H4 (cell line): ENCODE results near the gene LASP1NB.
"Not testable (repeated sequence)": the region's sequence is repeated elsewhere in the genome, so short reads cannot be mapped to it uniquely, and the experiment has no call there.

Source experiments
- DNase-seq: peaks from one replicate; pipeline ENCODE4 v3.0.0-alpha.2; 2015; ENCODE audit warnings: low spot score

The LASP1NB gene

DNA sequence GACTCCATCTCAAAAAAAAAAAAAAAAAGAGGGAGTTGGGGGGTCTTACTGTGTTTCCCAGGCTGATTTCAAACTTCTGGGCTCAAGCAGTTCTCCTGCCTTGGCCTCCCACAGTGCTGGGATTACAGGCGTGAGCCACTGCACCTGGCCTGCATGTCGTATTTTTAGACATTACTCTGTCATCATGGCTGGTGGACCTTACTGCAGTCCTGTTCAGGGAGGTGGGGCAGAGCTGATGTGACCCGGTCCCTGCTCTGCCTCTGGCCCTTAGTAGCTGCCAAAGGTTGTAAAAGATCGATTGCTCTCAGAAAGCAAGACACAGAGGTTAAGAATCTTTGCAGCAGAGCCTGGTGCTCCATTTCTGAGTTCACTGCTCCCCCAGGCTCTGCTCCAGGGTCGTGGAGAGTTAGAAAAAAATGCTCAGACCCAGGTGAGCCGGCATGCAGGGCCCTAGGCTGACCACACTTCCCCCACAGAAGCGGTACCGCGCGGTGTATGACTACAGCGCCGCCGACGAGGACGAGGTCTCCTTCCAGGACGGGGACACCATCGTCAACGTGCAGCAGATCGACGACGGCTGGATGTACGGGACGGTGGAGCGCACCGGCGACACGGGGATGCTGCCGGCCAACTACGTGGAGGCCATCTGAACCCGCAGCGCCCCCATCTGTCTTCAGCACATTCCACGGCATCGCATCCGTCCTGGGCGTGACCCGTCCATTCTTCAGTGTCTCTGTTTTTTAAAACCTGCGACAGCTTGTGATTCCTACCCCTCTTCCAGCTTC lies 7.1 kb upstream of the LASP1NB start:
- no peak for DNase-seq

- DNase-seq, result no peak
Observed at GRCh38 chr17:38918916-38919315, 6.5 kb upstream of the LASP1NB start.

GRCh38 chr17:38919316-38920078 lies 5.9 kb upstream of the LASP1NB start:
- no peak for DNase-seq

GRCh38 chr17:38920374-38921291 lies 4.8 kb upstream of the LASP1NB start:
- no peak for DNase-seq

- no peak for DNase-seq
Observed at GRCh38 chr17:38921756-38922411, 3.5 kb upstream of the LASP1NB start.

DNA sequence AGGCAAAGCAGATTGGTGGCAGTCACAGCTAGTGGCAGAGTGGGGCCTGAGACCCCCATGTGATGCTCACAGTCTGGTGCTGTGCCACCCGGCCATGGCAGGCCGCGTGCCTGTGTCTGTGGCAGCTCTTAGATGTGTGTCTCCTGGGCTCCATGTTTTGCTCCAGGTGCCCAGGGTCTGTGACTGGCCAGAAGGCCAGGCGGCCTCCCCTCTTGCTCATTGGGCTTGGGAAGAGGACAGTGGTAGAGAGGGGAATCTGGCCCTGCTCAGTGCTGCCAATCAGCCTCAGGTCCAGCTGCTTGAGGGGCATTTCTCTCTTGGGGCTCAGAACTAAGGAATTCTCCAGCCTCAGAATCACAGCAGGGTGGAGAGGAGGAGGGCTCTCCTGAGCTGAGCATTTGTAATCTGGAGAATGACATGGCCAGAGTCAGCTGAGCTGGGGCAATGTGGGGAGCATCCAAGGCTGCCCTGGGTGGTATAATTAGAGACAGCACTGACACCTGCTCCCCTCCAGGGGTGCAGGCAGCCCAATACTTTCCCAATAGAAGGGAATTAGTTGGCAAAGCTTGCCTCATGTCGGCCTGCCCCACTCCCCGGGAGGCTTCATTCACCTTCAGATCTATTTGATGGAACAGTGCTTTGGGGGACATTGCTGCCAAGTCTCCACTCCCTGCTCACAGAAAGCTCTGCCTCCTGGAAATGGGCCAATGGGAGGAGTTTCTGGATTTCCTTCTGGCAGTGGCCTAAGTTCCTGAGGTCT lies 2.7 kb upstream of the LASP1NB start:
- no peak for DNase-seq

- no peak for DNase-seq
Observed at GRCh38 chr17:38926293-38927070, 1.1 kb downstream of the LASP1NB start.

DNA sequence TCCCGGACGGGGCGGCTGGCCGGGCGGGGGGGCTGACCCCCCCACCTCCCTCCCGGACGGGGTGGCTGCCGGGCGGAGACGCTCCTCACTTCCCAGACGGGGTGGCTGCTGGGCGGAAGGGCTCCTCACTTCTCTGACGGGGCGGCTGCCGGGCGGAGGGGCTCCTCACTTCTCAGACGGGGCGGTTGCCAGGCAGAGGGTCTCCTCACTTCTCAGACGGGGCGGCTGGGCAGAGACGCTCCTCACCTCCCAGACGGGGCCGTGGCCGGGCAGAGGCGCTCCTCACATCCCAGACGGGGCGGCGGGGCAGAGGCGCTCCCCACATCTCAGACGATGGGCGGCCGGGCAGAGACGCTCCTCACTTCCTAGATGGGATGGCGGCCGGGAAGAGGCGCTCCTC lies 5.4 kb downstream of the LASP1NB start:
- not testable (repeated sequence) for DNase-seq

GRCh38 chr17:38933962-38934361 lies 8.5 kb downstream of the LASP1NB start:
- not testable (repeated sequence) for DNase-seq

DNA sequence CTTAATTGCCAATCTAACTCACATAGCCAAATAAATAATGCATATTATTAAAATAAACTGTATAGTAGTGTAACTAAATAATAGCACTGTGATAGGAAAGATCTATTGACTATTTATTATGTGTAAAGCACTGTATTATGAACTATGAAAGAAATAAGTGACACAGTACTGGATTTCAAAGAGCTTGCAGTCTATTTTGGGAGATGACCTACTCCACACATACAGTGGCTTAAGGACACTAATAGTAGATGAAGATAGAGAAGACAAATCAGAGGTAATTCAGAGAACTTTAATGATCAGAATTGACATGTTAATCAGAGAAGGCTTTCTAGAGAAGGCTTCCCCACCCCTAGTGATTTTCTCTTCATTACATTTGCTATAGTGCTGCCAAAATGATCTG lies 14.6 kb downstream of the LASP1NB start:
- DNase-seq, result no peak

DNA sequence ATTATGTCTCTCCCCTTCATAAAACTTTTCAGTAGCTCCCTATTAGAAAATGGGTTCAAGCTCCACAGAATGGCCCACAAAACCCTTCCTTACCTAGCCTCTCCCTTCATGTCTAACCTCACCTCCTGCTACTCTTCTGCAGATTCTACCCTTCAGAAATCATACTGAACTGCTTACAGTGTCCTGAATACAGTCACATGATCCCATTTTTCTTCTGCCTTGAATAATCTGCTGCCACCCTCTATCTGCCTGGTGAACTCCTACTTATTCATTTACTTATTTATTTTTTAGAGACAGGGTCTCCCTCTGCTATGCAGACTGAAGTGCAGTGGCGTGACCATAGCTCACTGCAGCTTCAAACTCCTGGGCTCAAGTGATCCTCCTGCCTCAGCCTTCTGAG lies 15.0 kb downstream of the LASP1NB start:
- DNase-seq, result no peak

- no peak for DNase-seq
Observed at GRCh38 chr17:38942696-38943334, 17.4 kb downstream of the LASP1NB start.

DNA sequence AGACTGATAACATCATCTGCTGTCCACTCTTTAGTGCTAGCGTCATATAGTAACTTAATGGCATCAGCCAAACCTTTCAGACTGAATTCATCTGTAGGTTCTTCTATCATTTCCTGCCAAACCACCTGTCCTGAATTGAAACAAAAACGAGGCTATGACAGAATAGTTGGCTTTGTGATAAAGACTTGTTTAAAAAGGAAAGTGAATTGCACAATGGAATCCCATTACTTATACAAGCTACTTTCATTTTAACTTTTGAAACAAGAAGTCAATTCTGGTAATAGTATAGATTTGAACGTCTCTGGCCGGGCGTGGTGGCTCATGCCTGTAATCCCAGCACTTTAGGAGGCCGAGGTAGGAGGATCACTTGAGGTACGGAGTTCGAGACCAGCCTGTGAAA lies 18.2 kb downstream of the LASP1NB start:
- no peak for DNase-seq

DNA sequence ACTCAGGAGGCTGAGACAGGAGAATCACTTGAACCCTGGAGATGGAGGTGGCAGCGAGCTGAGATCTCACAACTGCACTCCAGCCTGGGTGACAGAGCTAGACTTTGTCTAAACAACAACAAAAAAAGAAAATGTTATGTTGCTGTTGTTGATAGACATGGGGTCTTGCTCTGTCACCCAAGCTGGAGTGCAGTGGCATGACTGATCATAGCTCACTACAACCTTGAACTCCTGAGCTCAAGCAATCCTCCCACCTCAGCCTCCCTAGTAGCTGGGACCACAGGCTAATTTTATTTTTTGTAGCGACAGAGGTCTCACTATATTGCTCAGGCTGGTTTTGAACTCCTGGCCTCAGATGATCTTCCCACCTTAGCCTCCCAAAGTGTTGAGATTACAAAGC lies 21.8 kb downstream of the LASP1NB start:
- DNase-seq, result no peak

- DNase-seq, result not testable (repeated sequence)
Observed at GRCh38 chr17:38953800-38954199, 28.4 kb downstream of the LASP1NB start.

- DNase-seq, result no peak
Observed at GRCh38 chr17:38958326-38958725, 32.9 kb downstream of the LASP1NB start.

DNA sequence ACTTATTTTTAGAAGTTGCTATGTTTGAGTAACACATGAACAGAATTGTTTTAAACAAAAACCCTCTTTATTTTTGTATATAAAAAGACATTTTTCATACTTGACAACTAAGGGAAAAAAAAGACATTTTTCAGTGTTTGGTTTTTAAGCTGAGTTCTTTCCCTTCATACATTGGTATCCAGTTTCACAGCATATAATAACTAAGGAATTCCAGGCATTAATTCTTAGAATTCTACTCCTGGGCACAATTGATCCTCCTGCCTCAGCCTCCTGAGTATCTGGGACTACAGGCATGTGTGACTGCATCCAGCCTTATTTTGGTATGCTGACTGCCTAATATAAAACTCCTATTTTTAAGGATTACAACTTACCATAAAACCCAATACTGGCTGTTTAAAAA lies 33.3 kb downstream of the LASP1NB start:
- DNase-seq, result no peak

DNA sequence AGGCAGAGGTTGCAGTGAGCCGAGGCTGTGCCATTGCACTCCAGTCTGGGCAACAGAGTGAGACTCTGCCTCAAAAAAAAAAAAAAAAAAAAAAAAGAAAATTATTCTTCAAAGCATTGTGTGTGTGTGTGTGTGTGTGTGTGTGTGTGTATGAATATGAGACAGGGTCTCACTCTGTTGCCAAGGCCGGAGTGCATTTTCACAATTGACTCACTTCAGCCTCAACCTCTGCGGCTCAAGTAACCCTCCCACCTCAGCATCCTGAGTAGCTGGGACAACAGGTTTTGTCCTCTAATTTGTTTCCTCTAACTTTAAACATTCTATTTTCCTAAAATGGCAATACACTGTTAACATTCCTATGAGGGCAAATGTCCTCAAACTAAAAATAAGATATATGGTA lies 34.1 kb downstream of the LASP1NB start:
- no peak for DNase-seq

- no peak for DNase-seq
Observed at GRCh38 chr17:38960402-38960801, 35.0 kb downstream of the LASP1NB start.

DNA sequence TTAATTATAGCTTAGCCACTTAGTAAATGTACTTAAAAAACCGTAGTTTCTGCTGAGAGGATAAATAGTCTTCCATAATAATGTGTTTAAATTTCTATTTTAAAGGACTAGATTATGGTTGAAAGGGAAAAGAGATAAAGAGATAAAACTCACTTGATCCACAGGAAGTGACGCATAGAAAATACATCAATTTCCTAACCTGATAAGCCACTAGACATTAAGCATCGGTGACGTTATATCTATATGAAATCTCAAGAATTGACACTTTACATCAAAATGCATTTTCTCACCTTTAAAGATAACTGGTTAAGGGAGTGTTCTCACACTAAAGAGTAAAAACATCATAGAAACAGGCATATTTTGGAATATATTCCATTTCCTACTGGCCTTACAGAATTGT lies 36.0 kb downstream of the LASP1NB start:
- DNase-seq, result no peak
